AG04449 (cell line): ENCODE results near the gene METRN.

Experiments
- CTCF ChIA-PET: fragments of 350-600 bp; formaldehyde crosslinking; extraction: SDS; loops from one replicate; lab custom pipeline; 2021; ENCODE audit warnings: antibody characterized with exemption; lab: Yijun Ruan, JAX
- POLR2A ChIA-PET: fragments of 400-600, 350-600 bp; formaldehyde crosslinking; extraction: SDS; loops from one replicate; lab custom pipeline; 2020; ENCODE audit warnings: antibody characterized with exemption, inconsistent platforms; lab: Yijun Ruan, JAX
- DNase-seq: peaks from one replicate; pipeline ENCODE4 v3.0.0-alpha.2; 2010; ENCODE audit warnings: low read depth, low spot score
- H3K4me3 ChIP-seq: 2 replicates; pipeline ENCODE4 v1.5.1; 2011; ENCODE audit warnings: low read depth, mild to moderate bottlenecking, control low read depth, low read length
- CTCF ChIP-seq: IDR thresholded peaks from one replicate; pipeline ENCODE4 v1.5.1; 2011; ENCODE audit warnings: mild to moderate bottlenecking, moderate library complexity, low read length, control low read depth, inconsistent platforms; ENCODE audit not compliant: insufficient read depth; ENCODE audit errors: missing control alignments

The METRN gene

GRCh38 chr16:673399-673991, 41.4 kb upstream of the METRN start:
- CTCF ChIA-PET: no interaction called here
- H3K4me3 ChIP-seq: no peak overlapping the region
- TF ChIP-seq CTCF: no peak
- POLR2A ChIA-PET: no interaction called here
- DNase-seq: no peak

GRCh38 chr16:674214-674881, 40.6 kb upstream of the METRN start:
- no peak overlapping the region for H3K4me3 ChIP-seq
- no peak for DNase-seq
- TF ChIP-seq CTCF: no peak
- ChIA-PET CTCF (interaction anchor here (2.5 kb wide), 1 partner anchor 9 kb away, joined by 10 read pairs; no protein-coding TSS in a partner anchor), POLR2A (interaction anchor here (2.1 kb wide), 1 partner anchor 10 kb away, joined by 7 read pairs; the partner anchor contains the start of gene JMJD8)

- TF ChIP-seq CTCF: no peak
- ChIA-PET POLR2A (interaction anchor here (0.5 to 2.1 kb wide), 4 partner anchors 8 to 253 kb away, joined by 3 to 7 read pairs (median 3); partner anchors contain the start of genes JMJD8 and RHOT2), CTCF (interaction anchor here (1.1 to 2.5 kb wide), 3 partner anchors 7 to 11 kb away, joined by 5 to 10 read pairs (median 8); partner anchors contain the start of gene RHOT2)
- H3K4me3 ChIP-seq: peak within 1 kb of the TSS; percentile 45
- no peak for DNase-seq
Observed at GRCh38 chr16:674968-675883, 39.7 kb upstream of the METRN start, which contains the start of gene RHBDL1. RHBDL1 (plus strand) TSS chr16:675671; CDS start chr16:675791, 120 bp downstream.

GRCh38 chr16:675884-676564, 38.9 kb upstream of the METRN start:
- POLR2A ChIA-PET: interaction anchor here (0.5 to 2.1 kb wide), 3 partner anchors 8 to 254 kb away, joined by 3 to 7 read pairs (median 3); partner anchors contain the start of genes JMJD8 and RHOT2
- peak overlapping the region; percentile 45 for H3K4me3 ChIP-seq
- CTCF ChIA-PET: interaction anchor here (1.1 to 2.5 kb wide), 3 partner anchors 8 to 11 kb away, joined by 5 to 10 read pairs (median 8); partner anchors contain the start of gene RHOT2
- no peak for DNase-seq
- no peak for TF ChIP-seq CTCF

DNA sequence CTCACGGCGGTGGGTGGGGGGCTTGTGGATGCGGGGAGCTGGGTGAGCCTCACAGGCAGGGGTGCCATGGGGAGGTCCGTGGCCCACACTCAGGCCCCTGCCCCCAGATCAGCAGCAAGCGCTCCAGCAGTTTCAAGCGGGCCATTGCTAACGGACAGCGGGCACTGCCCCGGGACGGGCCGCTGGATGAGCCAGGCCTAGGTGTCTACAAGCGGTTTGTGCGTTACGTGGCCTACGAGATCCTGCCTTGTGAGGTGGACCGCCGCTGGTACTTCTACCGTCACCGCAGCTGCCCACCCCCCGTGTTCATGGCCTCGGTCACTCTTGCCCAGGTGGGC, 38.4 kb upstream of the METRN start:
- POLR2A ChIA-PET: interaction anchor here (1.2 to 2.1 kb wide), 2 partner anchors 8 to 9 kb away, joined by 3 to 7 read pairs; partner anchors contain the start of genes JMJD8 and RHOT2
- no peak overlapping the region for H3K4me3 ChIP-seq
- TF ChIP-seq CTCF: no peak
- DNase-seq: no peak
- CTCF ChIA-PET: interaction anchor here (1.4 to 2.5 kb wide), 3 partner anchors 9 to 12 kb away, joined by 3 to 10 read pairs (median 8); partner anchors contain the start of gene RHOT2
